ENCODE measurements around the gene FDX2.

The FDX2 gene

DNA sequence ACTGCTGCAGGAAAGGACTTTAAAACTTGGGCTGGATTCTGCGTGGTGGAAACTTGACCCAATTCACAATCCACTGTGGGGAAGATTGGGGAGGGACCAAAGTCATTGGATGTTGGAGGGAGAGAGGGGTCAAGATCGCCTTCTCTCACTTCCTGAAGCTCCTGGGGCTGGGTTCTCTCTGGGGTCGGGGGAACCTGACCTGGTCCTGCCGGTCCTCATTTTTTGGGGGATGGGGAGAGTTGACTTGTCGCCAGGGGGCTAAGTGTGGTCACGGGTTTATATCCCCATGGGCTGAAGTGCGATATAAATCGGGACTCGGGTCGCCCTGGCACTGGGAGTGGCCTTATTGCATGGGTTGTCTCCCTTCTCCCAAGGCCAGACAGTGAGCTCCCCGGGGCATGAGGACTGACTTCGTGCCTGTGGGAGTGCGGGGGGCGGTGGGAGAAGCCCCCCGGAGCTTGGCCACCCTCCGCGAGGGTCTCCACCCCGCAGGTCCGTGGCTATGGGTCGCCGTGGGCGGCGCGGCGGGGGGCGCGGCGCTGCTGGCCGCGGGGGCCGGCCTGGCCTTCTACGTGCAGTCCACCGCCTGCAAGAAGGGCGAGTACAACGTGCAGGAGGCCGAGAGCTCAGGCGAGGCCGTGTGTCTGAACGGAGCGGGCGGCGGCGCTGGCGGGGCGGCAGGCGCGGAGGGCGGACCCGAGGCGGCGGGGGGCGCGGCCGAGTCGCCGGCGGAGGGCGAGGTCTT, 19.8 kb downstream of the FDX2 start:
- peaks cover 50 to 56% of the 10 kb centered on the region in 2 donors for H3K27me3 Mint-ChIP-seq
- ATAC-seq (replicated peaks) = no peak
- DNase-seq = no peak
- peak overlapping the region; percentile 92 for H3K27ac Mint-ChIP-seq
- H3K4me1 Mint-ChIP-seq = peaks cover 29 to 44% of the 10 kb centered on the region in 2 donors
- peaks cover 5 to 14% of the 10 kb centered on the region in 2 donors for H3K36me3 Mint-ChIP-seq
- H3K9me3 Mint-ChIP-seq = peaks cover 0 to 4% of the 10 kb centered on the region in 2 donors
- peak overlapping the region; percentile 79 to 85 for H3K4me3 Mint-ChIP-seq

- Mint-ChIP-seq H3K4me3 (peak overlapping the region; percentile 79 to 85), H3K9me3 (peaks cover 0 to 4% of the 10 kb centered on the region in 2 donors), H3K4me1 (peaks cover 35 to 50% of the 10 kb centered on the region in 2 donors), H3K27me3 (peaks cover 55 to 62% of the 10 kb centered on the region in 2 donors), H3K36me3 (peaks cover 5 to 14% of the 10 kb centered on the region in 2 donors), H3K27ac (peak overlapping the region; percentile 92)
- DNase-seq (peak; percentile 53), ATAC-seq (replicated peaks) (peak; percentile 64 to 69)
Measured at GRCh38 chr19:10295305-10295846, 20.4 kb downstream of the FDX2 start.

GRCh38 chr19:10294368-10294697, 21.5 kb downstream of the FDX2 start:
- Mint-ChIP-seq H3K27ac (no peak overlapping the region), H3K27me3 (peaks cover 54 to 71% of the 10 kb centered on the region in 2 donors), H3K36me3 (peaks cover 5 to 14% of the 10 kb centered on the region in 2 donors), H3K4me1 (peaks cover 33 to 60% of the 10 kb centered on the region in 2 donors), H3K4me3 (peak overlapping the region; percentile 46 to 58), H3K9me3 (peaks cover 0 to 4% of the 10 kb centered on the region in 2 donors)
- ATAC-seq (replicated peaks) (no peak), DNase-seq (no peak)

GRCh38 chr19:10293637-10294367, 22.0 kb downstream of the FDX2 start:
- H3K4me3 Mint-ChIP-seq = no peak overlapping the region
- DNase-seq (no peak), ATAC-seq (replicated peaks) (no peak)
- H3K27me3 Mint-ChIP-seq = peaks cover 58 to 76% of the 10 kb centered on the region in 2 donors
- peaks cover 5 to 14% of the 10 kb centered on the region in 2 donors for H3K36me3 Mint-ChIP-seq
- H3K9me3 Mint-ChIP-seq = peaks cover 0 to 4% of the 10 kb centered on the region in 2 donors
- peaks cover 36 to 66% of the 10 kb centered on the region in 2 donors for H3K4me1 Mint-ChIP-seq
- peak overlapping the region; percentile 68 for H3K27ac Mint-ChIP-seq

DNA sequence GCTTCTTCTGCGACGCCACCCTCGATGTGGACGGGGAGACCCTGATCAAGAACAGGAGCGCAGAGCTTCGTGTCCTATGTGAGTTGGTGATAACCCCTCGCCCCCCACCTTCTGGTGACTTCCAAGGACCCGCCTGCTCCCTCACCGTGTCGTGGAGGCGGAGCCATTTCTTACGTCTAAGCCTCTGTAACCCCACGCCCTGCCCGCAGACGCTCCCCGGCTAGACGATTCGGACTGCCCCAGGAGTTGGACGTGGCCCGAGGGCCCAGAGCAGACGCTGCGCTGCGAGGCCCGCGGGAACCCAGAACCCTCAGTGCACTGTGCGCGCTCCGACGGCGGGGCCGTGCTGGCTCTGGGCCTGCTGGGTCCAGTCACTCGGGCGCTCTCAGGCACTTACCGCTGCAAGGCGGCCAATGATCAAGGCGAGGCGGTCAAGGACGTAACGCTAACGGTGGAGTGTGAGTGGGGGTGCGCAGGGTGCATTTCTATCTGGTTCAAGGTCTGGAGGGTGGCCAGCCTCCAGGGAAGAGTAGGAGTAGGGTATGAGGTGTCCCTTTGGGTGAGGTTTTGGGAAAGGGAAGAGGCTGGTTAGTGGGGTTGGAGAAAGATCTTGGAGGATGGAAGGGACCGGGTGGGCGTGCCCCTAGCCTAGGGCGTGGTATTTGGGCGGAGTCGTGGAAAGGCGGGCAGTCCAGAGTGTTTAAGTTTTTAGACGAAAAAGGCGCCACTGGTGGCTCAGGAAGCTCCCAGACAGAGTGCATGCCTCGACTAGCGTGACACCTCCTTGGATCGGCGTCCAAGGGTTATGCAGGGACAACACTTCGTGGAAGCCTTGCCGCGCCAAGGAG, 22.8 kb downstream of the FDX2 start:
- Mint-ChIP-seq H3K27me3 (peaks cover 63 to 84% of the 10 kb centered on the region in 2 donors), H3K4me1 (peaks cover 40 to 74% of the 10 kb centered on the region in 2 donors), H3K27ac (peak overlapping the region; percentile 68), H3K4me3 (peak overlapping the region; percentile 71 to 84), H3K9me3 (peaks cover 0 to 4% of the 10 kb centered on the region in 2 donors), H3K36me3 (peaks cover 5 to 14% of the 10 kb centered on the region in 2 donors)
- ATAC-seq (replicated peaks) (no peak), DNase-seq (no peak)

DNA sequence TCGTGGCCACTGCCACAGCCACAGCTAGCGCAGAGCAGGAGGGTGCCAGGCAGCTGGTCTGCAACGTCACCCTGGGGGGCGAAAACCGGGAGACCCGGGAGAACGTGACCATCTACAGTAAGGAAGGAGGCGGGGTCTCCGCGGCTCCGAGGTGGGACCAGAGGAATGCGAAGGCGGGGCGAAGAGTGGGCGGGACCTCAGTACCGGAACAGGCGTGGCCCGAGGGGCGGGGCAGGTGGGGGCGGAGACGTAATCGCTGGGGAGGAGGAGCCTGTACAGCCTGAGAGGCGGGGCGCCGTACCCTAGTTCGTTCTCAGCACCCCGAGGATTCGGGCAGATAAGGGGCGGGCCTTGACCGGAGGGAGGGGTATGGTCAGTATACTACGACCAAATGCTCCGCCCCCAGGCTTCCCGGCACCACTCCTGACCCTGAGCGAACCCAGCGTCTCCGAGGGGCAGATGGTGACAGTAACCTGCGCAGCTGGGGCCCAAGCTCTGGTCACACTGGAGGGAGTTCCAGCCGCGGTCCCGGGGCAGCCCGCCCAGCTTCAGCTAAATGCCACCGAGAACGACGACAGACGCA, 23.5 kb downstream of the FDX2 start:
- Mint-ChIP-seq H3K4me1 (peaks cover 46 to 81% of the 10 kb centered on the region in 2 donors), H3K27ac (peak overlapping the region; percentile 89), H3K4me3 (peak overlapping the region; percentile 71 to 84), H3K27me3 (peaks cover 66 to 89% of the 10 kb centered on the region in 2 donors), H3K9me3 (peaks cover 0 to 4% of the 10 kb centered on the region in 2 donors), H3K36me3 (peaks cover 7 to 14% of the 10 kb centered on the region in 2 donors)
- DNase-seq = peak; percentile 53
- peak; percentile 43 to 47 for ATAC-seq (replicated peaks)

GRCh38 chr19:10291554-10292205, 24.1 kb downstream of the FDX2 start:
- H3K27me3 Mint-ChIP-seq = peaks cover 64 to 86% of the 10 kb centered on the region in 2 donors
- peak overlapping the region; percentile 71 to 84 for H3K4me3 Mint-ChIP-seq
- peaks cover 0 to 4% of the 10 kb centered on the region in 2 donors for H3K9me3 Mint-ChIP-seq
- H3K27ac Mint-ChIP-seq = peak overlapping the region; percentile 89
- DNase-seq = no peak
- no peak for ATAC-seq (replicated peaks)
- H3K36me3 Mint-ChIP-seq = peaks cover 7 to 14% of the 10 kb centered on the region in 2 donors
- peaks cover 51 to 87% of the 10 kb centered on the region in 2 donors for H3K4me1 Mint-ChIP-seq

DNA sequence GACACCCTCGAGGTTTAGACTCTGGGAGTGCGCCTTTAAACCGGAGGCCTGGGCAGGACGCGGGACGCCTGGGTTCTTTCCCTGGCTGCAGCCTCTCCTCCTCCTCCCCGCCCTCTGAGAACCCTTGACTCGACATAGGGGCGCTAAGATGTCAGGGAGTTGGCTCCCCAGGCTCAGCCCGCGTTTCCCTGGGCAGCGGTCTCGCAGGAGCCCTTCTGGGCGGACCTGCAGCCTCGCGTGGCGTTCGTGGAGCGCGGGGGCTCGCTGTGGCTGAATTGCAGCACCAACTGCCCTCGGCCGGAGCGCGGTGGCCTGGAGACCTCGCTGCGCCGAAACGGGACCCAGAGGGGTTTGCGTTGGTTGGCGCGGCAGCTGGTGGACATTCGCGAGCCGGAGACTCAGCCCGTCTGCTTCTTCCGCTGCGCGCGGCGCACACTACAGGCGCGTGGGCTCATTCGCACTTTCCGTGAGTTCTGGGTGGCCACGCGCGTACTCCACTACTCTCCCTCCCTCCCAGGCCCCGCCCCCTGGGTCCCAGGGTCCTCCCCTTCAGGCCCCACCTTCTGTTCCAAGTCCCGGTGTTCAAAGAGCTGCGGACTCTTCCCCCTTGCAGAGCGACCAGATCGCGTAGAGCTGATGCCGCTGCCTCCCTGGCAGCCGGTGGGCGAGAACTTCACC, 24.8 kb downstream of the FDX2 start:
- Mint-ChIP-seq H3K36me3 (peaks cover 11 to 20% of the 10 kb centered on the region in 2 donors), H3K4me3 (peak overlapping the region; percentile 71 to 84), H3K27me3 (peaks cover 63 to 83% of the 10 kb centered on the region in 2 donors), H3K27ac (peak overlapping the region; percentile 89), H3K9me3 (peaks cover 0 to 4% of the 10 kb centered on the region in 2 donors), H3K4me1 (peaks cover 58 to 94% of the 10 kb centered on the region in 2 donors)
- DNase-seq = peak; percentile 37
- ATAC-seq (replicated peaks) = peak; percentile 7 to 8

DNA sequence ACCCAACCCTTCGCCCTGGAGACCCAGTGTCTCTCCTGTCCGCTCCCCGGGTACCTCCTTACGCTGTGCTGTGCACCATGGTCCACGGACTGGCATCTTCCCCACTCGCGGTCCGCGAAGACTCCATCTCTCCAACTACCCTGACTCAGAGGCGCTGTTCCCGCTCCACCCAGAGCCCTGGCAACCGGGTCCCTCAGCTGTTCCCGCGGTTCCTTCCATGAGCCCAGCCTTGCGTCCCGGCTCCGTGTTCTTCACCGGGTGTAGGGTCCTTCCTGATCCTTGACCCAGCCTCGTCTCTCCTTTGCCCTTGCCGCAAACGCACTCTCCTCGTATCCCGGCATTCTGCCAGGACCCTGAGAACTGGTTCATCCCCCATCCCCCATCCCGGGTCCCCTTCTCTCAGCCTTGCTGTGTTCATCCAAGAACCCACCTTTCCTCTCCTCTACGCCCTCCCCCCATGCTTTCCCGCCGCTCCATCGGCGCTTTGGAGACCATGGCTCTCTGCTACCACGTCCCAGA, 25.4 kb downstream of the FDX2 start:
- Mint-ChIP-seq H3K9me3 (peaks cover 0 to 4% of the 10 kb centered on the region in 2 donors), H3K4me1 (peaks cover 58 to 94% of the 10 kb centered on the region in 2 donors), H3K36me3 (peaks cover 17 to 23% of the 10 kb centered on the region in 2 donors), H3K27ac (peak overlapping the region; percentile 89), H3K27me3 (peaks cover 57 to 77% of the 10 kb centered on the region in 2 donors), H3K4me3 (peak overlapping the region; percentile 71 to 84)
- no peak for DNase-seq
- no peak for ATAC-seq (replicated peaks)

DNA sequence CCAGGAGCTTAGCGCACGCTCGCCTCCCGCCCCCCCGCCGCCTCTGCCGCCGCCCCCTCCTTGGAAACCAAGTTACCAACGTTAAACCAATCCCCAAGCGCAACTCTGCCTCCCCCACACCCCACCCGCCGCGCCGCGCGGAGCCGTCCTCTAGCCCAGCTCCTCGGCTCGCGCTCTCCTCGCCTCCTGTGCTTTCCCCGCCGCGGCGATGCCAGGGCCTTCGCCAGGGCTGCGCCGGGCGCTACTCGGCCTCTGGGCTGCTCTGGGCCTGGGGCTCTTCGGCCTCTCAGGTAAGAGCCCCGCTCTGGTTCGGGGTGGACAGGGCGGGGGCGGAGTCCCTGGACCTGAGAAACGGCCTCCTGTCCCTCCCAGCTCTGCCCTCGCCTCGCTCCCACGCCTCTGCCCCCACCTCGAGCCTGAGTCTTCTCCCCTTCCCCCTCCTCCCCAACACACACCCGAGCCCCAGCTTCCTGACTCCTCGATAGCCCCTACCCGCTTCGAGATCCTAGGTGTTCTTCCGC, 25.9 kb downstream of the FDX2 start, which contains the start of gene ICAM5:
Gene ICAM5, plus strand, starts transcription at position 117 of the 521 bp plus-strand sequence. Its CDS starts 92 bp downstream, at position 209.
- Mint-ChIP-seq H3K4me1 (peaks cover 61 to 94% of the 10 kb centered on the region in 2 donors), H3K4me3 (peak within 1 kb of the TSS; percentile 71 to 84), H3K27me3 (peaks cover 52 to 71% of the 10 kb centered on the region in 2 donors), H3K27ac (peak within 1 kb of the TSS; percentile 89), H3K9me3 (peaks cover 0 to 4% of the 10 kb centered on the region in 2 donors), H3K36me3 (peaks cover 23 to 28% of the 10 kb centered on the region in 2 donors)
- DNase-seq (no peak), ATAC-seq (replicated peaks) (no peak)

DNA sequence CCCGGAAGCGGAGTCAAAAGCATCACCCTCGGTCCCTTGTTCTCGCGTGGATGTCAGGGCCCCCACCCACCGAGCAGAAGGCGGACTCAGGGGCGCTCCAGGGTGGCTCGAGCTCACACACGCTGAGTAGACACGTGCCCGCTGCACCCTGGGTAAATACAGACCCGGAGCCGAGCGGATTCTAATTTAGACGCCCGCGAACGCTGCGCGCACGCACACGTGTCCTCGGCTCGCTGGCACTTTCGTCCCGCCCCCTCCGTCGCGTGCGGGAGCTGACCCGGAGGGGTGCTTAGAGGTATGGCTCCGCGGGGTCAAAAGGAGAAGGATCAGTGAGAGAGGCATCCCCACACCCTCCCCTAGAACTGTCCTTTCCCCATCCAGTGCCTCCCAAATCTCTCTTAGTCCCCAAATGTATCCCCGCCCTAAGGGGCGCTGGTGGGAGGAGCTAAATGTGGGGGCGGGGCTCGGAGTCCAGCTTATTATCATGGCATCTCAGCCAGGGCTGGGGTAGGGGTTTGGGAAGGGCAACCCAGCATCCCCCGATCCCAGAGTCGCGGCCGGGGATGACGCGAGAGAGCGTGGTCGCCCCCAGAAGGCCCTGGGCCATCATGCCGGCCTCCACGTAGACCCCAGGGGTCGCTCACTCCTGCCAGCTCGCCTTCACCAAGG, 26.5 kb downstream of the FDX2 start:
- H3K27ac Mint-ChIP-seq = peak overlapping the region; percentile 87
- H3K4me1 Mint-ChIP-seq = peaks cover 59 to 94% of the 10 kb centered on the region in 2 donors
- H3K27me3 Mint-ChIP-seq = peaks cover 46 to 65% of the 10 kb centered on the region in 2 donors
- peak overlapping the region; percentile 71 to 84 for H3K4me3 Mint-ChIP-seq
- peak; percentile 41 to 46 for ATAC-seq (replicated peaks)
- H3K36me3 Mint-ChIP-seq = peaks cover 29 to 32% of the 10 kb centered on the region in 2 donors
- H3K9me3 Mint-ChIP-seq = peaks cover 0 to 4% of the 10 kb centered on the region in 2 donors
- peak; percentile 65 for DNase-seq

All from stimulated activated naive B cell treated with anti-CD40 and anti-IgM and Interleukin-4, amounts not matched to agents 10 μg/mL and 1 μg/mL and 100 μg/mL, for 72 hours (primary cell).